ENCODE results near the gene PRICKLE2.

DNA sequence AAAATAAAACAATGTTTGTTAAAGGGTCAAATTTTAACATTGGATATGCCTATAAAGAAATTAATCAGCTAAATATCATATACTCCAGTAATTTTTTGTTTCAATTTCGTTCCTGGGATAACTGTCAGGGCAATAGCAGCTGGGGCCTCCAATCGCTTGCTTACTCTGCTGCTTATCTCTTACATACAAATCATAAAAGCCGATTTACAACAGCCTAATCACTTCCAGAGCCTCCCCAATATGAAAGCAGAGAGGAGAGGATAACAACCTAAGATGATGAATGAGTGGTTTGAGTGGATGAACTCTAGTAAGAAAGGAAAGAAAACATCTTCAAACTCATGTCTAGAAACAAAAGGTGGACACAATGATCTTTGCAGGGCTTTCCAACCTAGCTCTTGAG lies 121.3 kb downstream of the PRICKLE2 start:
- TF ChIP-seq, protein P1, sequence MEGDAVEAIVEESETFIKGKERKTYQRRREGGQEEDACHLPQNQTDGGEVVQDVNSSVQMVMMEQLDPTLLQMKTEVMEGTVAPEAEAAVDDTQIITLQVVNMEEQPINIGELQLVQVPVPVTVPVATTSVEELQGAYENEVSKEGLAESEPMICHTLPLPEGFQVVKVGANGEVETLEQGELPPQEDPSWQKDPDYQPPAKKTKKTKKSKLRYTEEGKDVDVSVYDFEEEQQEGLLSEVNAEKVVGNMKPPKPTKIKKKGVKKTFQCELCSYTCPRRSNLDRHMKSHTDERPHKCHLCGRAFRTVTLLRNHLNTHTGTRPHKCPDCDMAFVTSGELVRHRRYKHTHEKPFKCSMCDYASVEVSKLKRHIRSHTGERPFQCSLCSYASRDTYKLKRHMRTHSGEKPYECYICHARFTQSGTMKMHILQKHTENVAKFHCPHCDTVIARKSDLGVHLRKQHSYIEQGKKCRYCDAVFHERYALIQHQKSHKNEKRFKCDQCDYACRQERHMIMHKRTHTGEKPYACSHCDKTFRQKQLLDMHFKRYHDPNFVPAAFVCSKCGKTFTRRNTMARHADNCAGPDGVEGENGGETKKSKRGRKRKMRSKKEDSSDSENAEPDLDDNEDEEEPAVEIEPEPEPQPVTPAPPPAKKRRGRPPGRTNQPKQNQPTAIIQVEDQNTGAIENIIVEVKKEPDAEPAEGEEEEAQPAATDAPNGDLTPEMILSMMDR (IDR thresholded peaks at IDR 0.05), result no peak
- no peak for TF ChIP-seq POLR2A (IDR thresholded peaks at IDR 0.05)
